Tibial nerve (tissue), 4 donors: ENCODE results near the gene TMEM235.

Experiments
- EP300 ChIP-seq, 2 donors: sonication (generic); formaldehyde crosslinking; IDR thresholded peaks; one replicate each; pipeline ENCODE4 v1.6.1; 2017; ENCODE audit warnings: antibody characterized with exemption in 2 of 2, mild to moderate bottlenecking in 1 of 2
- POLR2A ChIP-seq, 2 donors: fragments of 450-650 bp; IDR thresholded peaks; one replicate each; pipeline ENCODE4 v1.6.1; 2017; ENCODE audit warnings: antibody characterized with exemption in 2 of 2, mild to moderate bottlenecking in 2 of 2, moderate library complexity in 2 of 2
- TF ChIP-seq, protein P1 (sequence below), 5 experiments: fragments of 200-600 bp in 3 of 5; fragments of 450-650 bp in 2 of 5; sonication (generic) in 3 of 5; IDR thresholded peaks; one replicate each; pipeline ENCODE4 v1.5.1; 2016 to 2019; ENCODE audit warnings: antibody characterized with exemption in 5 of 5, mild to moderate bottlenecking in 3 of 5, moderate library complexity in 2 of 5

DNA sequence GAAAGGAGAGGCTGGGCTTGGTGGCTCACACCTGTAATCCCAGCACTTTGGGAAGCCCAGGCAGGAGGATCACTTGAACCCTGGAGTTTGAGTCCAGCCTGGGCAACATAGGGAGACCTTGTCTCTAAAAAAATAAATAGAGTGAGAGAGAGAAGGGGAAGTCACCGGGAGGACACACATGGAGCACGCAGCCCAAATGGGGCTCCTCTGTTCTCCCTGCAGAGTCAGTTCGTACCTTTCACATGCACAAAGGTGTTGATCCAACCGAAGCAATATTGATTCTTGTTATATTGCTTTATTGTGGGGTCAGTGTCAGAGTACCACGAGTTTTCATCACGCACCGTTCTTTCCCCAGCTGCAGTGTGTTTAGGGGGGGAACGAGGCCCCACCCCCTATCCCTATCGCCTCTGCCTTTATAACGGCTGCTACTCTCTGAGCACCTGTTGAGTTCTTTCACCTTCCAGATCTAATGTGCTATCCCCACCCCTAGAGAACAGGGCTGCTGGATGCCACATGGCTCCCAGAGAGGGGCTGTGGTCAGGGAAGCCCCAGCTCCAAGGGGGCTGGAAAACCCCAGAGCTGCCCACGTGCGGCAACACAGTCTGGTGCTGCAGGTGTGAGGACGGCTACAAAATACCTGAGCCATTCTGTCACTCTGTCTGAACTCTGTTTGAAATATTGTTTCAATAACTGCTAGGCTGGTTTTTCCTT, 1.0 kb upstream of the TMEM235 start:
- TF ChIP-seq, protein P1, sequence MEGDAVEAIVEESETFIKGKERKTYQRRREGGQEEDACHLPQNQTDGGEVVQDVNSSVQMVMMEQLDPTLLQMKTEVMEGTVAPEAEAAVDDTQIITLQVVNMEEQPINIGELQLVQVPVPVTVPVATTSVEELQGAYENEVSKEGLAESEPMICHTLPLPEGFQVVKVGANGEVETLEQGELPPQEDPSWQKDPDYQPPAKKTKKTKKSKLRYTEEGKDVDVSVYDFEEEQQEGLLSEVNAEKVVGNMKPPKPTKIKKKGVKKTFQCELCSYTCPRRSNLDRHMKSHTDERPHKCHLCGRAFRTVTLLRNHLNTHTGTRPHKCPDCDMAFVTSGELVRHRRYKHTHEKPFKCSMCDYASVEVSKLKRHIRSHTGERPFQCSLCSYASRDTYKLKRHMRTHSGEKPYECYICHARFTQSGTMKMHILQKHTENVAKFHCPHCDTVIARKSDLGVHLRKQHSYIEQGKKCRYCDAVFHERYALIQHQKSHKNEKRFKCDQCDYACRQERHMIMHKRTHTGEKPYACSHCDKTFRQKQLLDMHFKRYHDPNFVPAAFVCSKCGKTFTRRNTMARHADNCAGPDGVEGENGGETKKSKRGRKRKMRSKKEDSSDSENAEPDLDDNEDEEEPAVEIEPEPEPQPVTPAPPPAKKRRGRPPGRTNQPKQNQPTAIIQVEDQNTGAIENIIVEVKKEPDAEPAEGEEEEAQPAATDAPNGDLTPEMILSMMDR (IDR thresholded peaks at IDR 0.05): no peak
- TF ChIP-seq POLR2A (IDR thresholded peaks at IDR 0.05) (no peak), EP300 (IDR thresholded peaks at IDR 0.05) (no peak)
